GM12878 (cell line): Measurements from ENCODE around the gene MARCHF9.
"Not testable (repeated sequence)": the region's sequence is repeated elsewhere in the genome, so short reads cannot be mapped to it uniquely, and the experiment has no call there.

Source experiments
- CTCF ChIP-seq, 3 experiments: IDR thresholded peaks in 2 of 3; conservative IDR thresholded peaks in 1 of 3; 2 replicates each; pipeline ENCODE4 v1.5.1; 2011; ENCODE audit warnings: low read depth in 3 of 3, low read length in 3 of 3, mild to moderate bottlenecking in 3 of 3, control low read depth in 2 of 3, moderate library complexity in 2 of 3, inconsistent platforms in 1 of 3, mixed read lengths in 1 of 3; ENCODE audit not compliant: control insufficient read depth in 2 of 3, insufficient read depth in 1 of 3; ENCODE audit errors: extremely low read depth in 1 of 3
- POLR2A ChIP-seq: IDR thresholded peaks from 2 replicates; pipeline ENCODE4 v1.6.1; 2011; ENCODE audit warnings: low read depth, mild to moderate bottlenecking, low read length
- RFX5 ChIP-seq: IDR thresholded peaks from 2 replicates; pipeline ENCODE4 v1.6.1; 2011; ENCODE audit warnings: low read depth, low read length, improper control_type of control experiment
- SMC3 ChIP-seq: IDR thresholded peaks from 2 replicates; pipeline ENCODE4 v1.6.1; 2011; ENCODE audit warnings: low read length, improper control_type of control experiment, borderline replicate concordance
- USF2 ChIP-seq: IDR thresholded peaks from 2 replicates; pipeline ENCODE4 v1.6.1; 2011; ENCODE audit warnings: low read depth, low read length, improper control_type of control experiment, borderline replicate concordance
- ZNF274 ChIP-seq: IDR thresholded peaks from one replicate; pipeline ENCODE4 v1.8.0; 2011; ENCODE audit not compliant: insufficient read length, insufficient read depth

GRCh38 chr12:57721846-57722608 is 32.9 kb upstream of the MARCHF9 start:
- not testable (repeated sequence) for TF ChIP-seq RFX5; USF2; SMC3; ZNF274; CTCF (IDR thresholded peaks at IDR 0.05 in 2 of 3, conservative IDR thresholded peaks at IDR 0.05 in 1 of 3; ENCODE audit: control insufficient read depth in 2 of 3, extremely low read depth in 1 of 3, insufficient read depth in 1 of 3, low read depth in 3 of 3, low read length in 3 of 3)
- TF ChIP-seq POLR2A: 0 out of 2 replicates have a peak, but pooled peaks have one; percentile 0
